ENCODE data around the gene NAIP.
"Not testable (repeated sequence)": the region's sequence is repeated elsewhere in the genome, so short reads cannot be mapped to it uniquely, and the experiment has no call there.

NAIP gene, protein sequence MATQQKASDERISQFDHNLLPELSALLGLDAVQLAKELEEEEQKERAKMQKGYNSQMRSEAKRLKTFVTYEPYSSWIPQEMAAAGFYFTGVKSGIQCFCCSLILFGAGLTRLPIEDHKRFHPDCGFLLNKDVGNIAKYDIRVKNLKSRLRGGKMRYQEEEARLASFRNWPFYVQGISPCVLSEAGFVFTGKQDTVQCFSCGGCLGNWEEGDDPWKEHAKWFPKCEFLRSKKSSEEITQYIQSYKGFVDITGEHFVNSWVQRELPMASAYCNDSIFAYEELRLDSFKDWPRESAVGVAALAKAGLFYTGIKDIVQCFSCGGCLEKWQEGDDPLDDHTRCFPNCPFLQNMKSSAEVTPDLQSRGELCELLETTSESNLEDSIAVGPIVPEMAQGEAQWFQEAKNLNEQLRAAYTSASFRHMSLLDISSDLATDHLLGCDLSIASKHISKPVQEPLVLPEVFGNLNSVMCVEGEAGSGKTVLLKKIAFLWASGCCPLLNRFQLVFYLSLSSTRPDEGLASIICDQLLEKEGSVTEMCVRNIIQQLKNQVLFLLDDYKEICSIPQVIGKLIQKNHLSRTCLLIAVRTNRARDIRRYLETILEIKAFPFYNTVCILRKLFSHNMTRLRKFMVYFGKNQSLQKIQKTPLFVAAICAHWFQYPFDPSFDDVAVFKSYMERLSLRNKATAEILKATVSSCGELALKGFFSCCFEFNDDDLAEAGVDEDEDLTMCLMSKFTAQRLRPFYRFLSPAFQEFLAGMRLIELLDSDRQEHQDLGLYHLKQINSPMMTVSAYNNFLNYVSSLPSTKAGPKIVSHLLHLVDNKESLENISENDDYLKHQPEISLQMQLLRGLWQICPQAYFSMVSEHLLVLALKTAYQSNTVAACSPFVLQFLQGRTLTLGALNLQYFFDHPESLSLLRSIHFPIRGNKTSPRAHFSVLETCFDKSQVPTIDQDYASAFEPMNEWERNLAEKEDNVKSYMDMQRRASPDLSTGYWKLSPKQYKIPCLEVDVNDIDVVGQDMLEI (N-terminal part only)

DNA sequence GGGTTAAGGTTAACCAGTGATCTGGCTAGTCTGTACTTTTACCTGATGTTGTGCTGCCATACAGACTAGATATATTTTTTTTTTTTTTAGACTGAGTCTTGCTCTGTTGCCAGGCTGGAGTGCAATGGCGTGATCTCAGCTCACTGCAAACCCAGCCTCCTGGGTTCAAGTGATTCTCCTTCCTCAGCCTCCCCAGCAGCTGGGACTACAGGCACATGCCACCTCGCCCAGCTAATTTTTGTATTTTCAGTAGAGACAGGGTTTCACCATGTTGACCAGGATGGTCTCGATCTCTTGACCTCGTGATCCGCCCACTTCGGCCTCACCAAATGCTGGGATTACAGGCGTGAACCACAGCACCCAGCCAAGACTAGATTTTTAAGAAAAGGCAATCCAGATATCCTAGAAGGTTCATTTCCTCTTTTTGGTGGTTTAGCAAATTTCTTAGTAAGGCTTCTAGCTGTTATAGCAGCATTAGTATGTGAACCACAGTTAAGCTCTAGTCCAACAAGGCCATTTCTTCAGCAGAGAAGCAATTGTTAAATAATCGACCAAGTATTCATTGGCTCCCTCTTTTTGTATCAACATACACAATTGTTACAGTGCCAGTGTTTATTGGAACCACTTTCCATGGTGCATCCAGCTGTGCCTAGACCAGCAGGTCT is at the start of gene NAIP:
Gene NAIP, minus strand, starts transcription at position 51 of the 665 bp plus-strand sequence. CDS start 12,424 bp downstream, outside the sequence.
- ATAC-seq, result not testable (repeated sequence)

DNA sequence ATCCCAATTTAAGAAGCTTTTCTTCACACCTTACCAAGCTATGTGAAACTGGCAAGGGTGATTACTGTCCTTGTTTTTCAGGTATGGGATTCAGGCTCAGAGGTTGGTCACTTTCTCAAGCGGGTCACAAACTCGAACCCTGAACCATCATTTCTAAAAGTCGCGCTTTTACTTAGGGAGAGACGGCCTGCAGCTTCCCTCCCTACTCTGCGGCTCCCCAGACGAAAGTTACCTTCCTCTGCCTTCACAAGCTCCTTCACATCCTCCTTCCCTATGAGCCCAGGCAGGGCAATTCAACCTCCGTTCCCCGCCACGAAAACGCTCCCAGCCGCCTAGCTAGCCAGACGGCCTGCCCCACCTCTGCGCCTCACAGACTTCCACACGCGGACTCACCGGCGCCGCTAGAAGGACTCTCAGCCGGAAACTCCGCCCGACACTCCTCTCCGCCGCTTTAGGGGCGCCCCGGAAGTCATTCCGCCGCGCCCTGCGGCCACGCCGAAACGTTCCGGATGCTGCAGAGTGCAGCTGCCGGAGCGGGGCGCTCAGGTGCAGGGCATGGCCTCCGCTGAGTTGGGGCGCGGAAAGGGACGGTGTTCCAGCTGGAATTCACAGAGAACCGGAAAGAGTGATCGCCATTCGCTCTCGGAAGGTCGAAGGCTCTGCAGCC is 42.3 kb upstream of the NAIP start, which contains the start of gene GTF2H2:
Gene GTF2H2, minus strand, starts transcription at position 415 of the 667 bp plus-strand sequence. CDS start 4,913 bp downstream, outside the sequence.
- peak; percentile 99 to 100 for ATAC-seq

DNA sequence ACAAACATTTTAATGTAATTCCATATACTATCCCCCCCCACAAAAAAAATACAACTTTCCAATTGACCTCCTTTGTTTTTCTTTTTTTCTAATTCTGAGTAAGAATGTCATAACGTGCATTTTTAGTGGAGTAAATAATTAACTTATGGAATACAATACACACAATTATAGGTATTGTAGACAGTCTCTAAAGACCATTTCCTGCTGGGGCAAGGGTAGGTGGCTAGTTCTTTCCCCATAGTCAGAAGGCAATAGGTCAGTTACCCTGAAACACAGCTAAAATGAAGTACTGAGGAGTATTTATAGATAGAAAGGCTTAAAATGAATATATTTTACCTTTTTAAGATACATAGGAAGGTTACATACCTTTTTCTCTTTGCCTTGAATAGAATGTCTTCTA is 36.2 kb upstream of the NAIP start:
- ATAC-seq, result not testable (repeated sequence)

DNA sequence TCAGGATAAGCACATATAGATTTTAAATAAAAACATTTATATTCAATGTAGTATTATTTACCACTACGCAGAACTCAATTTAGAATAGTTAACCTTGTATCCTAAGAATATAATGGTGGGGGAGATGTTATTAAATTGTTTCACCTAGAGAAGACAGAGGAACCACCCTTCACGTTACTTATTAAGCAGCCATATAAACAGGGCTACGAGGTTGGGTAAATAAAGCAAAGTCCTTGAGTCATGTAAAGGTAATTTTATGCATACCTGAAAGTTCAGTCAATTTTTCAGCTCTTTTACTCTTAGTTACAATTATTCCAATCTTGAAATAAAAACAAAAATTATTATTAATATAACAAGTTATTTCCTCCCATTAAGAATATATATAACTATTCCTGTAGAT is 34.3 kb upstream of the NAIP start:
- not testable (repeated sequence) for ATAC-seq

DNA sequence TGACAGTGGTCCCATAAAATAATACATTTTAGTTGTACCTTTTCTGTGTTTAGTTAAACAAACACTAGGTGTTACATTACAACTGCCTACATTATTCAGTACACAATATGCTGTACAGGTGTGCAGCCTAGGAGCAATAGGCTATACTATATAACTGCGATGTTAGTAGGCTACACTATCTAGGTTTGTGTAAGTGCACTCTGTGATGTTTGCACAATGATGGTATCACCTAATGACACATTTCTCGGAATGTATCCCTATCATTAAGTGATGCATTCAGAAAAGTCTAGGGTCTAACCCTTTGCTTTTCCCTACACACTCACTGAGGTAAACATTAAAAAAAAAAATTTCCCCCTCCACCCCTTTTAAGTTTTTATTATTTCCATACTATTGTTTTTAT is 19.7 kb upstream of the NAIP start:
- not testable (repeated sequence) for ATAC-seq

DNA sequence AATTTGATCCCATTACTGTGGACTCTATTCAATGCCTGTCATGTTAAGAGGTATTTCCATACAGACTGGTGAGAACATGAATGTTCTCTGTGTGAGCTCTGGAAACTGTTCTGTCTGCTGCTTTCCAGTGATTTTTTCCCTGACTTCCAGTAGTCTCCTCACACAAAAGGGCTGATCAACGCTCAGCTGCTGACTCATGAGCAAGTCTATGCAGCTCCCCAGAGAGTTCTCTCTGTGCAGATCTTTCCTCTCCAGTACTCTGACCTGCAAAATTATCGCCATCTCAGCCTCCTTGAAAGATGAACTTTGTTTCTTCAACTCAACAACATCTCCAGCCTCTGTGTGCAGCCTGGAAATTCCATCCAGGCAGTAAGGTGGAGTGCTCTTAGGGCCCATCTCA is 19.0 kb upstream of the NAIP start:
- not testable (repeated sequence) for ATAC-seq

DNA sequence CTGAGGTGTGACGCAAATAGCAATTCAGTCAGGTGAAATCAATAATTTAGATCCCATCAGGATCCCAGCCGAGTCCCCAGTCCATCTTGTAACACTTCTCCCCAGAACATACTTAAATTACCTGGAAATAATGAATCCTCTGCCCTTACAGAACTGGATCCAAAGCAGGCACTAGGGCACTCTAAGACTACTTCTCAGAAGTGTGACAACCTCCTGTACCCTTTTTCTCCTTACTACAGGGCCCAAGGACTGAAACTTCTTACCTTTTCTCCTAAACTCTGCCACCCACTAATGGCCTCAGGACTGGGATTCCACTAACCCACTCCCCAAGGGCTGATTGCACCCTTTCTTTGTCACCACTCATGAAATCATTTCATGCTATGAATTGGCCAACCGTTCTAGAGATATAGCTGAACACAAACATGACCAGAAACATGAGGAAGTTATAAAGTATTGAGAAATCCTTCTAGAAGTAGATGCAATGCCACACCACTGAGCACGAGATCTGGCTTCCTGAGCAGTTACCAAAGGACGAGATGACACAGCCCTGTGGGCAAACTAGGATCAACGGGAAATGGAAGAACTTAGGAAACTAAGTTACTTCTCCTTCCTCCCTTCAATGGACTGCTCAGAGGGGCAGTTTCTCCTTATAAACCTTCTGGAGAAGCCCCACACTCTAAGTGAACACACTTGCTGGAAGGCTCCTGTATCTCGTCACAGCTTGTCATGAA is 6.1 kb upstream of the NAIP start:
- not testable (repeated sequence) for ATAC-seq

DNA sequence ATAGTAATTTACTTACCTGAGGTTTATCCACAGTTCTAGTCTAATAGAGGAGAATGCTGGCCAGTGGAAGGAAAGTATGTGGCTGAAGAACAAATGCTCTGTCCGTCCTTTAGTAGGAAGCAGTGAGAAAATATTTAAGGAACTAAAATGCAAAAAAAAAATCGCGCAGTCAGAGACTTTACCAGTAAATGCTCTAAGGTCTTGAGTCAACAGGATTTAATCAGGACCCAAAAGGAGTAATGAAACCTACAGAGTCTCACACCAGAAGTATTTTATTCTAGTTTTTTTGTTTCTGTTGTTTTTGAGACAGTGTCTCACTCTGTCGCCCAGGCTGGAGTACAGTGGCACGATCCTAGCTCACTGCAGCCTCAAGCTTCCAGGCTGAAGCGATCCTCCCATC is 4.5 kb downstream of the NAIP start:
- not testable (repeated sequence) for ATAC-seq

DNA sequence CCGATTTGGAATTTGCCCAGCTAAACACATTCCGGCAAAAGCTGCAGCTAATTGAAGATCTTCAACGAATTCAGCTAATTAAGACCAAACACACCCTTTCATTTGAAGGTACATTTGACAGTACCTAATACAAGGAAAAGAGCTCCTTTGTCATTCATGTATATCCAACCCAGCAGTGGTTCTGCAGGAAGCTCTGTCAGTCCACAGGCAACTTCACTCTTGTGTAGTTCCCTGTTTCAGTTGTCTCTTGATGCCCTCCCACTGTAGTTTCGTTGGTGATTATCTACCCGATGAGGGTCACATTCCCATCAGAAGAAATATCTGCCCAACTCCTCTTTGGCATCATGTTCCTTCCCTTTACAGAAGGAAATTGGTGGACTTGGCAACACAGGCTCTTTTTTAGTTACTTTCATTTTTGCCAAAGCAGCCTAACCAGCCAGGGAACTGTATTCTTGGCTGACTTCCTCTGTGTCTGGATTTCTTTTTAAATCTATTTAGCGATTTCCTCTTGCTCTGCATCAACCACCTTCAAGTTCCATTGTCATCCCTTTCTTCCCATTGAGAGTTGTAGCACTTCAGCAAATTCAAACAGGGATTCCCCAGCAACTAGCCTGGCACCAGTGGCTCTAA is 6.6 kb downstream of the NAIP start:
- not testable (repeated sequence) for ATAC-seq

DNA sequence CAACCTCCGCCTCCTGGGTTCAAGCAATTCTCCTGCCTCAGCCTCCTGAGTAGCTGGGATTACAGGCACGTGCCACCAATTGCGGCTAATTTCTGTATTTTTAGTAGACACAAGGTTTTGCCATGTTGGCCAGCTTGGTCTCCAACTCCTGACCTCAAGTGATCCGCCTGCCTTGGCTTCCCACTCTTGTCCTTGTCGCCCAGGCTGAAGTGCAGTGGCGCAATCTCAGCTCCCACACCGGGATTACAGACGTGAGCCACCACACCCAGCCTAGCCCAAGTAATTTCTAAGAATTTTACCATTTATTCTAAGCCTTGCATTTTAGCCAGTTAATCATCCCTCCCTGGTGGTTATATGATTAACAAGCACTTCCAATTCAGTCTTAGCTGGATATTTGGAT is 11.0 kb downstream of the NAIP start:
- ATAC-seq, result no peak

DNA sequence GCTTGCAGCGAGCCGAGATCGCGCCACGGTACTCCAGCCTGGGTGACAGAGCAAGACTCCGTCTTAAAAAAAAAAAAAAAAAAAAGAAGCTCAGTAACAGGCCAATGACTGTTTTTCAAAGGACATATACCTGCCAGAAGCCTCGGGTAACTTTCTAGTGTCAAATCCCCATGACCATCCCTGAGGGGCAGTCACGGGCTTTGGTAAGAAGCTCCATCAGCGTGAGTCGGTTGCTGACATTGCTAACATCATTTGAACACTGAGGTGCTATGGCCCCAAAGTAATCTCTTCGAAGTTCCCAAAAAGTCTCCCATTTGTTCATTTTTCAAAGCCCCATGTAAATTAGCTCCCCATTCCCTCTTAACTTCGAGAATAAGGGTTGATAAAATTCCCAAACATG is 11.6 kb downstream of the NAIP start:
- ATAC-seq, result no peak

DNA sequence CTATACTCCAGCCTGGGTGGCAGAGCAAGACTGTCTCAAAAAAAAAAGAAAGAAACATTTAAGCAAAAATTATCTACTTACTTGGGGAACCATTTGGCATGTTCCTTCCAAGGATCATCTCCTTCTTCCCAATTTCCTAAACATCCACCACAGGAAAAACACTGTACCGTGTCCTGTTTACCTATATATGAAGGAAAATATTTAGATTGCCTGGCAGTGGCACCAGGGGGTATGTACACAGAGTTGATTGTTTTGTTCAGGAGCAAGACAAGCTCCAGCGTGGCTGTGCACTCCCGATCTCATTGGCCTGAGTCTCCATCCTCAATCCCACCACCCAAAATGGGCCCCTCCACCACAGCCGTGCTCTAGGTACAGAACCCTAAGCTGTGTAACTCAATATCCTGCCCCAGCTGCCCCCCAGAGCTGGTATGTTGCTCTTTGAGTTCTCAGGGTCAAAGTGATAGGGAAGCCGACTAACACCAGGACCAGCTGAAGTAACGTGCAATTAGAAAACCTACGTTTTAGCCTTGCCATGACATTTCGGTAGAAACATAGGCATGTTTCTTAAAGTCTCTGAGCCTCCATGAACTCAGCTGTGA is 13.8 kb downstream of the NAIP start:
- no peak for ATAC-seq

DNA sequence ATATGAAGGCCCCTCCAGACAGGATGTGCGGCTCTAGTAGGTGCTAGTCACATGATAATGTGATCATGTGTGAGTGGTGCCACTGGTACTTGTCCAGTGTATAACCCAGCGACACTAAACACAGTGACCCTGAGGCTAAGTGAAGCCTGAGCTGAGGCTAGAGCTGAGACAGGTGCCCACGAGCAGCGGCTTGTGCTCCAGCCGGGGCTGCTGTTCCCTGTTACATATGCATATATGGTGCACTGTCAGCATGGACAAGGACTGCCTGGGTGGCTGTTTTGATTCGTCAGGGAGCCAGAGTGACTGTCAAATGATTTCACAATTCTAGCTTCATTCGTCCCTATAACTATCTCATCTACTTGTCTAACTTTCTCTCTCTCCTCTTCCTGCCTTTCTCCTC is 18.2 kb downstream of the NAIP start:
- ATAC-seq, result not testable (repeated sequence)

DNA sequence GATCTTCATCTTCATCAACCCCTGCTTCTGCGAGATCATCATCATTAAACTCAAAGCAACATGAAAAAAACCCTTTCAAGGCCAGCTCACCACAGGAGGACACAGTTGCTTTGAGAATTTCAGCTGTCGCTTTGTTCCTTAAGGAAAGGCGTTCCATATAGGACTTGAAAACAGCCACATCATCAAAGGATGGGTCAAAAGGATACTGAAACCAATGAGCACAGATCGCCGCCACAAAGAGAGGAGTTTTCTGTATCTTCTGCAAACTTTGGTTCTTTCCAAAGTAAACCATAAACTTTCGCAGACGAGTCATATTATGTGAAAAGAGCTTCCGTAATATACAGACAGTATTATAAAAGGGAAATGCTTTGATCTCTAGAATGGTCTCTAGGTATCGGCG is 40.3 kb downstream of the NAIP start:
- ATAC-seq, result not testable (repeated sequence)

DNA sequence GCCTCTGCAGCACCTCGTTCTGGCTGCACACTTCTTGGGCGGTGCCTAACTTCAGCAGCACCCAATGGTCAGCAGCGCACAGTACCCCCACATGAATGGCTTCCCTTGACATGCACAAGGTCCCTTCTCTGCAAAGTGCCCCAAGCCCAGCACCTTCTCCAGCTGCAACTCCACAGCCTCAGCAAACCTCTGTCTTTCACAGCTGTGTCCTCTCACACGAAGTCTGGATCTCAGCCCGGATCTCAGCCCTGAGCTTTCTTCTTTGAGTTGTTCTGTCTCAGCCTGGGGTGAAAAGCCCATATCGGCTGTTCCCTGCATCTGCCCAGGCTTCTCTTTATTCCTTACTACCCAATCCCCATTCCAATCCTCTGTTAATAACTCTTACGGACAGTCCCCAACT is 57.9 kb downstream of the NAIP start:
- ATAC-seq, result not testable (repeated sequence)

DNA sequence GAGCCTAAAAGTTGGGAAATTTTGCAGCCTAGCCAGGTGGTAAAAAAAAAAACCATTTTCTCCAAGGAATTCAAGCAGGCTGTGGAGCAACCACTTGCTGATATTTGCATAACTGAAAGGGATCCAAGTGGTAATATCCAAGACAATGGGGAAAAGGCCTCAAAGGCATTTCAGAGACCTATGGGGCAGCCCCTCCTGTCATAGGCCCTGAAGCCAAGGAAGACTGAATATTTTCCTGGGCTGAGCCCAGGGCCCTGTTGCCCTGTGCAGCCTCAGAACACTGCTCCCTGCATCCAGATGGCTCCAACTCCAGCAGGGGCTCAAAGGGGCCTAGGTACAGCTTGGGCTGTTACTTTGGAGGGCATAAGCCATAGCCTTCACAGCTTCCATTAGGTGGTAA is 60.6 kb downstream of the NAIP start:
- ATAC-seq, result not testable (repeated sequence)

DNA sequence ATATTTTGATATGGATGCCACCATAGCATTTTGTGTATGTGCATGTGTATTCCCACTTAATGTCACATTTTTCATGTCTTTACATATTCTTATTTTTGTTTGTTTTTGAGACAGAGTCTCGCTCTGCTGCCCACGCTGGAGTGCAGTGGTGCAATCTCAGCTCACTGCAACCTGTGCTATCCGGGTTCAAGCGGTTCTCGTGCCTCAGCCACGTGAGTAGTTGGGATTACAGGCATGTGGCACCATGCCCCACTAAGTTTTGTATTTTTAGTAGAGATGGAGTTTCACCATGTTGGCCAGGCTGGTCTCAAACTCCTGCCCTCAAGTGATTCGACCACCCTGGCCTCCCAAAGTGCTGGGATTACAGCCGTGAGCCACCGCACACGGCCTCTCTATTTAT is 72.1 kb downstream of the NAIP start:
- ATAC-seq, result not testable (repeated sequence)

DNA sequence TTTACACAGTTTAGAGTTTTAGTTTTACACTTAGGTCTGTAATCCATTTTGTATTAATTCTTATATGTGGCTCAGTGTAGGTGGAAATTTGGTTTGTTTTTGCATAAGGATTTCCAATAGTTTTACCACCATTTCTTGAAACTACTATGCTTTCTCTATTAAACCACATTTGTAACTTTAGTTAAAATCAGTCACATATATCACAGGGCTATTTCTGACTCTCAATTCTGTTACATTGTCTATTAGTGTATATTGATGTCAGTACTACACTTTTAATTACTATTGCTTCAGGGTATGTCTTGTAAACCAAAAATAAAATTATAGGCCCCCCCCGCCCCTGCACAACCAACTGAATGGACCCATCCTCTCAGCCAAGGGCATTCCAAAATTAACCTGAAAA is 92.6 kb downstream of the NAIP start:
- ATAC-seq, result peak in 1 of 2 donors; percentile 20

DNA sequence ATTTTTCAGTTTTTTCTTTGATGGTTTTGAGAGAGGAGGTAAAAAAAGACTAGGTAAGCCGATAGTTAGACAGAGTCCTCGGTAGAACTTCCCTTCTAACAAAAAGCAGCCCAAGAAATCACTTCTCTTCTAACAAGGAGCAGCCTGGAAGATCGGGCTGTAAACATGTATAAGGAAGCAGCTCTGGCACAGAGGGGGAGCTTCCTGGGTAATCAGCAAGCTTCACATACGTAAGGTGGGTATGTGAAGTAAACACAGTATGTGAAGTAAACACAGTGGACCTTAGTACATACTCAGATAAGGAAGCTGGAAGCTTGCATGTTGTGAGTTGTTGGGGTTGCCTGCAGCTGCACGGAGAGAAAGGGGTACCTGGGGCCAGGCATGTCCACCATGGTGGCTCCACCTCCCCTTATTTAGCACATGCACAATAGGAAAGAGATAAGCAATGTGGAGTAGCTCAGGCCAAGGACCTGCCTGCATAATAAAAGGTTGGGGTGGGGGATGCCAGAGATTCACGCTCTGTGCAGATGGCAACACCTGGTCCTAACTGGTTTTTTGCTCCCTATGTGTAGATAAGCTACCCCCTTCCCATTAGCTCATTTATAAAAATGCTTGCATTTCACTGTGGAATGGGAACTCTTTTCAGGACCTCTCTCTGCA is 93.3 kb downstream of the NAIP start:
- ATAC-seq, result not testable (repeated sequence)

DNA sequence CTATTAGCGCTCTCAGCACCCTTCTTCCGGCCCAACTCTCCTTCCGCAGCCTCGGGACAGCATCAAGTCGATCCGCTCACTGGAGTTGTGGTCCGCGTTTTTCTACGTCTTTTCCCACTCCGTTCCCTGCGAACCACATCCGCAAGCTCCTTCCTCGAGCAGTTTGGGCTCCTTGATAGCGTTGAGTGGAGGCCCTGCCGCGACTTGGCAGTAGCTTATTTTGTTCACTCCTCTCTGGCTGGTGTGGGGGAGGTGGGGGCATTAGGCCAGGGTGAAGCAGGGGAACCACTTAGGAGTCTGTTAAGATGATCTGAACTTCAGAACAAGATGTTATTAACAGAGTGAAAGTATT is 100.0 kb downstream of the NAIP start:
- peak; percentile 34 to 42 for ATAC-seq
